GM10266 (cell line): ENCODE measurements around the gene UTF1.

Source experiments
- DNase-seq: peaks from one replicate; pipeline ENCODE4 v3.0.0; 2012; ENCODE audit errors: extremely low spot score
- CTCF ChIP-seq: IDR thresholded peaks from 2 replicates; pipeline ENCODE4 v1.5.1; 2012; ENCODE audit warnings: mild to moderate bottlenecking, low read depth; ENCODE audit not compliant: control insufficient read depth, insufficient read depth; ENCODE audit errors: missing control alignments

The UTF1 gene

GRCh38 chr10:133268532-133268931, 38.5 kb downstream of the UTF1 start:
- no peak for DNase-seq
- no peak for TF ChIP-seq CTCF

- no peak for DNase-seq
- no peak for TF ChIP-seq CTCF
Measured at GRCh38 chr10:133269367-133269766, 39.4 kb downstream of the UTF1 start.

GRCh38 chr10:133270204-133270603, 40.2 kb downstream of the UTF1 start:
- DNase-seq, result no peak
- TF ChIP-seq CTCF, result no peak

GRCh38 chr10:133270773-133271297, 40.8 kb downstream of the UTF1 start:
- no peak for DNase-seq
- no peak for TF ChIP-seq CTCF

- no peak for TF ChIP-seq CTCF
- DNase-seq, result no peak
Measured at GRCh38 chr10:133271521-133272300, 41.7 kb downstream of the UTF1 start.

GRCh38 chr10:133272301-133272963, 42.4 kb downstream of the UTF1 start:
- no peak for TF ChIP-seq CTCF
- no peak for DNase-seq

- TF ChIP-seq CTCF, result no peak
Measured at GRCh38 chr10:133272964-133273420, 43.0 kb downstream of the UTF1 start.

More at GRCh38 chr10:133272964-133273420, 43.0 kb downstream of the UTF1 start:
- DNase-seq, result no peak
